ENCODE measurements around the gene CENPVL1.

The CENPVL1 gene

GRCh38 chrX:51737091-51737490, 26.8 kb downstream of the CENPVL1 start:
- no peak for DNase-seq (ENCODE audit: low spot score)
- no peak overlapping the region for H3K27ac ChIP-seq
- no peak overlapping the region for H3K4me3 ChIP-seq
- no peak for TF ChIP-seq CTCF (IDR thresholded peaks at IDR 0.05)

DNA sequence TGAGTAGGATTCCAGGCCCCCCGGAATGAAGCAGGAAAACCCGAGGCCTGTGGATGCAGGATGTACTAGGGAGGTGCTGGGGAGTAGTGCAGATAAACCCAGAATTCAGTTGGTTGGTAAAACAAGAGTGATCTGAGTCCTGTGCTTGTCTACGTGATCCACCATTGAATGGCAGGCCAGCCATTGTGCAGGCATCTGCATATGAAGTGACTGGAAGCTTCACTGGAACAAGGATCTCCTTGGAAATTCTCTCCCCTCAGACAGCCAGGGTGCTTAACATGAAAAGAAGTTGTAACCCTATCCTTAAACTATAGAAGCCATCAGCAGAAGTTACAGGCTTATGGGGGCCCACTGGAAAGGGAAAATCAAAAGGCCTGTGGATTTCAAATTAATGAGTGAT, 32.3 kb downstream of the CENPVL1 start:
- Histone ChIP-seq H3K27ac (no peak overlapping the region), H3K4me3 (peak overlapping the region; percentile 78)
- DNase-seq (ENCODE audit: low spot score), result no peak
- TF ChIP-seq CTCF (IDR thresholded peaks at IDR 0.05), result no peak

GRCh38 chrX:51743179-51743957, 33.1 kb downstream of the CENPVL1 start, which contains the start of gene GSPT2:
TSS of gene GSPT2 (plus strand) at chrX:51743442. CDS start at chrX:51743627, 185 bp downstream.
- TF ChIP-seq CTCF (IDR thresholded peaks at IDR 0.05), result no peak
- peak; percentile 75 for DNase-seq (ENCODE audit: low spot score)
- H3K27ac ChIP-seq, result peak within 1 kb of the TSS; percentile 64 to 78
- peak within 1 kb of the TSS; percentile 78 for H3K4me3 ChIP-seq

DNA sequence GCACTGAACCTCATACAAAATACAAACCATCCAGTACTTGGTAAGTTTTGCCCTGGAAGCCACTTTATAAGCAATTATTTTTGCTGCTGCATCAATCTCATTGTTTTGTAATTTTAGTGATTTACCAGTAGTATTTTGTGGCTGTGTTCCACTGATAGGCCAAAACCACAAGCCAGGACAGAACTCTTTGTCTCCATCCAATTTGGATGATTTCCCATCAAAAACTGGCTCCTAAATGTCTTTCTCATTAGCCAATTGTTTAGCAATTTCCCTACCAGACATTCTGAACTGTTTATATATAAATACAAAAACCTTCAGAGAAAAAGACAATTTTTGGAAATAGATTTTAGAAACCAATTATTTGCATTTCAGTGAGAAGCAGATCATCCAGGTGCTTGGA, 37.4 kb downstream of the CENPVL1 start:
- TF ChIP-seq CTCF (IDR thresholded peaks at IDR 0.05), result no peak
- Histone ChIP-seq H3K27ac (no peak overlapping the region), H3K4me3 (no peak overlapping the region)
- DNase-seq (ENCODE audit: low spot score), result no peak

DNA sequence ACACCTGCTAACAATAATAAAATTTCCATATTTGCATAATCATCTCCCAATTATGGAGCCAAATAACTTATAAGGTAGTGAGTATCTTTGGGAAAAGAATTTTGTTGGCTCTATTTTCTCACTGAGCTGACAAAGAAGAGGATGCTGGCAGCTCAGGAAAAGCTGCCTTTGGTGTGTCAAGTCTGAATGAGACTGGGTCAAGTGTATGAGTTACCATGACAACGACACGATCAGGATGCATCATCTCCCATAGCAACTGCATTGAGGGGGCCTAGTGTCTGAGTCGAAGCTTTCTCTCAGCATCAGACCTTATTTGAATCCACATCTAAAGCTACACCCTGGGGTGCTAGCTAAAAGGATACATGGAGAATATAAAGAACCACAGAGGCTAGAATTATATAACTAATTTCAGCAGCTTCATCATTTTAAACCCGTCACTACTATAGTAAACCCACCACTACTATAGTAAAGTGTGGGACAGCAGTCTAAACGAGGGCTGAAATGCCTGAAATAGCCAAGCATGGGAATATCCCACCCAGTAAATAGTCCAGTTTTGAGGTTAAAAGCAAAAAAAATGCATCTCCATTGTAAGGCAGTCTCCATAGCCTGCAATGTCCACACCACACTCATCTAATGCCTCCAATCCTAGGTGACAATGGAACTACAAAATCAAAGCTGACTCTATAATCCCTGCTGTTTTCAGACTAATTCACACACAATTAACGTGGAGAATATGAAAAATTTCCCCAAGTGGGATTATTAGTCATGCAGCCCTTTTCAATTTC, 48.9 kb downstream of the CENPVL1 start:
- no peak for DNase-seq (ENCODE audit: low spot score)

DNA sequence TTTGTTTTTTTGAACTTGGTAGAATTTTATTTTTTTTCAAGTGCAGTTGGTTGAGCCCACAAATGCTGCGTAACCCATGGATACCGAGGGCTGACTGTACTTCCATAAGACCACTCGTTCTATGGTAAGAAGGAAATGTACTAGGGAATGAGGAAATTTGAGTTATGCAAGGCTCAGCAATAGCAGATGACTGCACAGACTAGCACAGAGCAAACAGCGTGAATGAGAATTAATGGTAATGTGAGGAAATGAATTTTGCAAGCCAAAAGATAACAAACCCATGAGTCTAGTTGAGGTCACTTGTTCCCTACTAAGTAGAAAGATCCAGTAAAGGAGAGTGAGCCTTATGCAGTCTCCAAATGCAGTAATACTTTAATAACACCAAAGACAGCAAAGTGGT, 50.3 kb downstream of the CENPVL1 start:
- Histone ChIP-seq H3K27ac (no peak overlapping the region), H3K4me3 (no peak overlapping the region)
- no peak for DNase-seq (ENCODE audit: low spot score)
- TF ChIP-seq CTCF (IDR thresholded peaks at IDR 0.05), result no peak

More for the DNA sequence above, 48.9 kb downstream of the CENPVL1 start:
- H3K4me3 ChIP-seq, result no peak overlapping the region
- TF ChIP-seq CTCF (IDR thresholded peaks at IDR 0.05), result no peak
- no peak overlapping the region for H3K27ac ChIP-seq

All from coronary artery (tissue), 2 donors.